HEK293 (cell line): Measurements from ENCODE around the gene SPINK4.

Source experiments
- CTCF ChIA-PET: fragments of 350-600 bp; formaldehyde crosslinking; extraction: SDS; loops from one replicate; lab custom pipeline; 2021; ENCODE audit warnings: antibody characterized with exemption; lab: Yijun Ruan, JAX
- POLR2A ChIA-PET: fragments of 300-600 bp; formaldehyde crosslinking; extraction: SDS; loops from one replicate; lab custom pipeline; 2020; ENCODE audit warnings: antibody characterized with exemption, inconsistent platforms; lab: Yijun Ruan, JAX
- H3K27ac ChIP-seq: fragments of 200-500 bp; sonication (Bioruptor generic); 2 replicates; pipeline ENCODE4 v1.5.1; 2014; ENCODE audit warnings: low read depth, low read length, control low read depth, inconsistent platforms; ENCODE audit errors: extremely low read depth
- H3K36me3 ChIP-seq, 2 experiments: fragments of 200-500 bp in 1 of 2; sonication (Bioruptor generic) in 1 of 2; 1 replicate in 1 of 2; 2 replicates in 1 of 2; pipeline ENCODE4 v1.5.1; 2014 to 2017; ENCODE audit warnings: inconsistent platforms in 2 of 2, low read length in 2 of 2; ENCODE audit not compliant: control insufficient read depth in 2 of 2, insufficient read depth in 1 of 2
- H3K4me1 ChIP-seq: fragments of 200-500 bp; sonication (Bioruptor generic); 2 replicates; pipeline ENCODE4 v1.5.1; 2014; ENCODE audit warnings: mild to moderate bottlenecking, low read length, inconsistent platforms; ENCODE audit not compliant: control insufficient read depth, insufficient read depth
- H3K4me3 ChIP-seq: 2 replicates; pipeline ENCODE4 v1.5.1; 2011; ENCODE audit warnings: low read depth, mild to moderate bottlenecking, control low read depth, low read length, moderate library complexity
- H3K9me3 ChIP-seq: fragments of 200-500 bp; sonication (Bioruptor generic); 2 replicates; pipeline ENCODE4 v1.5.1; 2014; ENCODE audit warnings: low read depth, low read length, inconsistent platforms; ENCODE audit not compliant: control insufficient read depth, insufficient read depth
- BCL11B ChIP-seq: fragments of 450-650 bp; formaldehyde crosslinking; IDR thresholded peaks from 2 replicates; pipeline ENCODE4 v1.5.1; 2016; ENCODE audit warnings: low read depth, missing biosample characterization, missing genetic modification characterization
- IKZF3 ChIP-seq: fragments of 450-650 bp; IDR thresholded peaks from 2 replicates; pipeline ENCODE4 v1.5.0; 2018; ENCODE audit warnings: missing biosample characterization, mild to moderate bottlenecking, missing genetic modification characterization, moderate library complexity
- KLF1 ChIP-seq: fragments of 450-650 bp; formaldehyde crosslinking; IDR thresholded peaks from 2 replicates; pipeline ENCODE4 v1.5.1; 2016; ENCODE audit warnings: missing biosample characterization, missing genetic modification characterization
- KLF8 ChIP-seq: fragments of 450-650 bp; formaldehyde crosslinking; IDR thresholded peaks from 2 replicates; pipeline ENCODE4 v1.5.1; 2016; ENCODE audit warnings: missing biosample characterization, missing genetic modification characterization
- MEIS1 ChIP-seq: sonication (generic); formaldehyde crosslinking; IDR thresholded peaks from 2 replicates; pipeline ENCODE4 v1.8.1; 2022; ENCODE audit warnings: missing genetic modification reagents, mild to moderate bottlenecking, borderline replicate concordance
- PRDM2 ChIP-seq: fragments of 450-650 bp; formaldehyde crosslinking; IDR thresholded peaks from 2 replicates; pipeline ENCODE4 v1.5.1; 2016; ENCODE audit warnings: missing biosample characterization, missing genetic modification characterization, borderline replicate concordance
- SP3 ChIP-seq: fragments of 450-650 bp; formaldehyde crosslinking; IDR thresholded peaks from 2 replicates; pipeline ENCODE4 v1.5.1; 2016; ENCODE audit warnings: missing biosample characterization, missing genetic modification characterization
- TCF7L2 ChIP-seq: IDR thresholded peaks from 2 replicates; pipeline ENCODE4 v1.6.1; 2011; ENCODE audit warnings: low read depth, mild to moderate bottlenecking, inconsistent platforms, low read length, moderate library complexity, borderline replicate concordance
- YY1 ChIP-seq: fragments of 450-650 bp; formaldehyde crosslinking; IDR thresholded peaks from 2 replicates; pipeline ENCODE4 v1.5.1; 2018; ENCODE audit warnings: missing biosample characterization, missing genetic modification characterization
- YY2 ChIP-seq: fragments of 450-650 bp; formaldehyde crosslinking; IDR thresholded peaks from 2 replicates; pipeline ENCODE4 v1.5.1; 2016; ENCODE audit warnings: missing biosample characterization, missing genetic modification characterization
- ZBTB10 ChIP-seq: fragments of 450-650 bp; formaldehyde crosslinking; IDR thresholded peaks from 2 replicates; pipeline ENCODE4 v1.5.1; 2016; ENCODE audit warnings: missing biosample characterization, missing genetic modification characterization
- ZBTB21 ChIP-seq: fragments of 450-650 bp; formaldehyde crosslinking; IDR thresholded peaks from 2 replicates; pipeline ENCODE4 v1.5.1; 2017; ENCODE audit warnings: missing biosample characterization, missing genetic modification characterization
- ZBTB6 ChIP-seq: fragments of 450-650 bp; formaldehyde crosslinking; IDR thresholded peaks from 2 replicates; pipeline ENCODE4 v1.5.1; 2017; ENCODE audit warnings: missing biosample characterization, missing genetic modification characterization
- ZBTB8A ChIP-seq: fragments of 450-650 bp; formaldehyde crosslinking; IDR thresholded peaks from 2 replicates; pipeline ENCODE4 v1.5.1; 2016; ENCODE audit warnings: missing biosample characterization, missing genetic modification characterization
- ZEB2 ChIP-seq: fragments of 450-650 bp; formaldehyde crosslinking; IDR thresholded peaks from 2 replicates; pipeline ENCODE4 v1.5.1; 2016; ENCODE audit warnings: missing biosample characterization, missing genetic modification characterization
- ZFP41 ChIP-seq: fragments of 450-650 bp; formaldehyde crosslinking; IDR thresholded peaks from 2 replicates; pipeline ENCODE4 v1.5.1; 2016; ENCODE audit warnings: missing biosample characterization, missing genetic modification characterization, borderline replicate concordance
- ZNF140 ChIP-seq: fragments of 450-650 bp; formaldehyde crosslinking; IDR thresholded peaks from 2 replicates; pipeline ENCODE4 v1.5.1; 2016; ENCODE audit warnings: missing biosample characterization, missing genetic modification characterization
- ZNF146 ChIP-seq: fragments of 450-650 bp; formaldehyde crosslinking; IDR thresholded peaks from 2 replicates; pipeline ENCODE4 v1.5.1; 2016; ENCODE audit warnings: missing biosample characterization, missing genetic modification characterization
- ZNF169 ChIP-seq: fragments of 450-650 bp; formaldehyde crosslinking; IDR thresholded peaks from 2 replicates; pipeline ENCODE4 v1.5.1; 2016; ENCODE audit warnings: missing biosample characterization, missing genetic modification characterization
- ZNF2 ChIP-seq: fragments of 450-650 bp; formaldehyde crosslinking; IDR thresholded peaks from 2 replicates; pipeline ENCODE4 v1.5.1; 2016; ENCODE audit warnings: missing biosample characterization, missing genetic modification characterization
- ZNF335 ChIP-seq: fragments of 450-650 bp; formaldehyde crosslinking; conservative IDR thresholded peaks from 2 replicates; pipeline ENCODE4 v1.5.1; 2016; ENCODE audit warnings: missing biosample characterization, missing genetic modification characterization
- ZNF433 ChIP-seq: fragments of 450-650 bp; formaldehyde crosslinking; IDR thresholded peaks from 2 replicates; pipeline ENCODE4 v1.5.1; 2016; ENCODE audit warnings: missing biosample characterization, missing genetic modification characterization, low read depth
- ZNF600 ChIP-seq: fragments of 450-650 bp; formaldehyde crosslinking; IDR thresholded peaks from 2 replicates; pipeline ENCODE4 v1.5.1; 2016; ENCODE audit warnings: missing biosample characterization, missing genetic modification characterization
- ZNF670 ChIP-seq: fragments of 450-650 bp; formaldehyde crosslinking; IDR thresholded peaks from 2 replicates; pipeline ENCODE4 v1.5.1; 2016; ENCODE audit warnings: missing biosample characterization, missing genetic modification characterization, low read depth

Gene SPINK4

GRCh38 chr9:33264003-33264472 lies 24.1 kb downstream of the SPINK4 start (continued):
- TF ChIP-seq ZNF146 (tag by site-specific recombination) (no peak), BCL11B (tag by site-specific recombination) (peak; percentile 21; the same call in 1 of the 2 replicates), IKZF3 (tag by site-specific recombination) (no peak), ZNF169 (tag by site-specific recombination) (no peak), YY2 (tag by site-specific recombination) (peak; percentile 48; the same call in 1 of the 2 replicates), ZFP41 (no peak), ZNF335 (tag by site-specific recombination) (peak; percentile 83), ZNF600 (tag by site-specific recombination) (peak; percentile 36; the same call in 1 of the 2 replicates), ZNF2 (tag by site-specific recombination) (0 out of 2 replicates have a peak, but pooled peaks have one; percentile 30), ZNF670 (no peak), ZNF433 (tag by site-specific recombination) (no peak), MEIS1 (CRISPR knock-in tag) (no peak), PRDM2 (tag by site-specific recombination) (no peak), ZEB2 (tag by site-specific recombination) (0 out of 2 replicates have a peak, but pooled peaks have one; percentile 14), ZBTB8A (tag by site-specific recombination) (peak; percentile 89), TCF7L2 (no peak), ZBTB10 (0 out of 2 replicates have a peak, but pooled peaks have one; percentile 29)
- TF ChIP-seq, all 188 proteins: peak for 14

- POLR2A ChIA-PET, result interaction anchor here (0.6 to 2.2 kb wide), 7 partner anchors 9 to 239 kb away, joined by 3 to 16 read pairs (median 6); partner anchors contain the start of genes DNAJA1, NFX1 and NOL6
- Histone ChIP-seq H3K4me3 (peak within 1 kb of the TSS; percentile 90), H3K9me3 (no peaks in the 10 kb centered on the region), H3K4me1 (peaks cover 3% of the 10 kb centered on the region; the same call in 1 of the 2 replicates), H3K36me3 (peaks cover 11 to 62% of the 10 kb centered on the region in 2 experiments), H3K27ac (peak within 1 kb of the TSS; percentile 77; the same call in 1 of the 2 replicates)
- CTCF ChIA-PET, result interaction anchor here (1.1 to 1.3 kb wide), 2 partner anchors 16 to 23 kb away, joined by 4 to 6 read pairs; no protein-coding TSS in a partner anchor
- TF ChIP-seq ZBTB21 (no peak), YY1 (tag by site-specific recombination) (0 out of 2 replicates have a peak, but pooled peaks have one; percentile 13), ZNF140 (tag by site-specific recombination) (no peak), KLF8 (tag by site-specific recombination) (peak; percentile 47), ZBTB6 (no peak), SP3 (tag by site-specific recombination) (peak; percentile 82), KLF1 (tag by site-specific recombination) (peak; percentile 64)
These were observed 24.7 kb downstream of the SPINK4 start, which contains the start of the genes BAG1 and CHMP5 for GRCh38 chr9:33264473-33265177. Gene BAG1 (minus strand): TSS chr9:33264708. Gene CHMP5 (plus strand): TSS chr9:33265049. CDS start chr9:33265079, 30 bp downstream.
